GM21529 (cell line): ENCODE data around the gene NGRN.
"Not testable (repeated sequence)": the region's sequence is repeated elsewhere in the genome, so short reads cannot be mapped to it uniquely, and the experiment has no call there.

Experiments used
- ATAC-seq: cut with Tn5 transposase; IDR thresholded peaks from one replicate; pipeline ENCODE4 v1.9.1; 2021; ENCODE audit not compliant: unreplicated experiment

Gene NGRN

GRCh38 chr15:90278467-90278866, 13.0 kb downstream of the NGRN start:
- ATAC-seq: not testable (repeated sequence)

- not testable (repeated sequence) for ATAC-seq
These were observed 15.3 kb downstream of the NGRN start for GRCh38 chr15:90280743-90281142.

- not testable (repeated sequence) for ATAC-seq
These were observed 16.2 kb downstream of the NGRN start for GRCh38 chr15:90281637-90282036.

GRCh38 chr15:90286678-90287077, 21.2 kb downstream of the NGRN start:
- ATAC-seq: no peak

DNA sequence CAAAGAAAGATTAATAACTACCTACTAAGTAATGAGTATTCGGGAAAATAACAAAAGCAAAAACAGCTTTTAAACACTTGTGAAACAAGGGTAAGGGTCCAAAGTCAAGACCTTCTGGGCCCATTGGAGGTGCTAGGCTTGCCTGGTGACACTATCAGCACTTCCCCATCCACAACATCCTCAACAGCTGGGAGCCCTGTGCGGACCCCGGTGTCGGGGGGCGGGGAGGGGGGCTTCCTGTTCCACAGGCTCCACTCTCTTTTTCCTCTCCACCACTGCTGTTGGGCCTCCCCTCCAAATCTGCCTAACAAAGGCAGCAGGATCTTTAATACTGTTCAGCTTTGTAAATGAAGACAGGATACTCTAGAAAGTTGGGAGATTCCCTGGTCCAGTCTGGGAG, 21.6 kb downstream of the NGRN start:
- ATAC-seq: no peak

- ATAC-seq: no peak
These were observed 22.5 kb downstream of the NGRN start for GRCh38 chr15:90287946-90288345.

GRCh38 chr15:90291679-90292356, 26.3 kb downstream of the NGRN start:
- no peak for ATAC-seq

DNA sequence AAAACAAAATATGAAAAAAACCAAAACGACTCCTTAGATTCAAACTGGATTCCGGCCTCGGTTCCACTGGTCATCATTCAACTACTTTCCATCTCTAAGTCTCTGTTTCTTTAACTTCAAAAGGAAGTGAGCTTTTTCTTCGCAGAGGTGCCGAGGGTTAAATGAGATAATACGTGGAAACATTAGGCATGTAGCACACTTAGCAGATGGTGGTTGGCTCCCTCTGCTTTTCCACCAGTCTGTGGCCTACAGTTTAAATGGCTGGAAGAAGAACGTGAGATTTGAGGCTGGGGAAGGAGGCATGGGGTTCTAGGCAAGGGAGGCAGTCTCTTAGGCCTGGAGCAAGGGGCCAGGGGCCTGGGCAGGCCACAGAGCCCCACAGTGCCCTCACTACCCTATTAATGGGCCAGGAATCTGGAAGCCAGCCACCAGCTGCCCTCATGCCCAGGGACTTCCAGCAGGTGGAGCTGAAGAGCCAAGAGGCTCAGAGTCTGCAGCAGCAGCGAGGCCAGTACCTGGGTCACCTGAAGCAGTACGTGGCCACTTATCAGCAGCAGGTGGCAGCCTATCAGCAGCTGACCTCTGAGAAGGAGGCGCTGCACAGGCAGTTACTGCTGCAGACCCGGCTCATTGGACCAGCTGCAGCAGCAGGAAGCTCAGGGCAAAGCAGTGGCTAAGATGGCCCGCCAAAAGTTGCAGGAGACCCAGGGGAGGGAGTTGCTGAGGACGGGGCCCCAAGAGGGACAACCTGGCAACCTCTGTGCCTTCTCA, 27.8 kb downstream of the NGRN start:
- not testable (repeated sequence) for ATAC-seq

DNA sequence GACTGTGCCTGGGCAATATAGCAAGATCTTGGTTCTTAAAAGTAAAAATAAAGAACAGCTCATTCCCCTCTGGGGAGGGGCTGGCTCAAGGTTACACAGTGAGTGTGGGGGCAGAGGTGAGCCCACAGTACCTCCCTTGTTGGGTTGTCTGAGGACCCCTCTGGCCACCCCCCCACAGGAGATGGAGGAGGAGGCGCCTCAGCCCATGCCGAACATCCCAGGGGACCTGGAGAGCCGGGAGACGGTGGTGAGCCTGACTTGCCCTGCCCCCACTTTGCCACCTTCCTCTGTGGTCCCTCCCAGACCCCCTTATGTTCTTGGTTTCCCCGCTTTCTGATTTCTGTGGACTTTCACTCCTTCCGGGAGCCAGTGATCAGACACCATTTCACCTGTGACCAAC, 28.7 kb downstream of the NGRN start:
- ATAC-seq: no peak

GRCh38 chr15:90294601-90295269, 29.3 kb downstream of the NGRN start:
- ATAC-seq: no peak

- ATAC-seq: no peak
These were observed 29.8 kb downstream of the NGRN start for GRCh38 chr15:90295270-90295648.

DNA sequence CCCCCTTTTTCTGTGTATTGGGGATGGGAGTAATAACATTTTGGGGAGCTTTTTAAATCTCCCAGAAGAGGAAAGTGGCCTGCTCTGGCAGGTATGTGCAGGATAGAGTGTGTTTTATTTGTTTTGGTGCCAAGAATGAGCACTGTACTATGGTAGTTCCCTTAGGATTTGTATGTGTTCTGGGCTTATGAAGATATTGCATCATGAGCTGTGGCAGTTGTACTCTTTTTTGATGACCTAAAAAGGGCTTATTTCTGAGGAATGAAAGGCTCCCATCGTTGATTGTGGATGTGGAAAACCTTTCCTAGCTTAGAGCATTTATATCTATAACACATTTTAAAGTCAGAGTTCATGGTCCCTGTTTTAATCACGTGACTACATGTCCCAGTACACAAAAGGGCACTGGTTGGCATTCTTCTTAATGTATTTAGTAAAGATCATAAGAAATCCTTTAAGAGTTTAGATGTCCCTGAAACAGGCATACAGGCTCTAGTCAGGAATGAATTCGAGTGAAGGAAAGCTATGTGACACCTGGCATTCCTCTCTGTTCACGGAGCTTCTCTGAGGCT, 30.9 kb downstream of the NGRN start:
- ATAC-seq: not testable (repeated sequence)

DNA sequence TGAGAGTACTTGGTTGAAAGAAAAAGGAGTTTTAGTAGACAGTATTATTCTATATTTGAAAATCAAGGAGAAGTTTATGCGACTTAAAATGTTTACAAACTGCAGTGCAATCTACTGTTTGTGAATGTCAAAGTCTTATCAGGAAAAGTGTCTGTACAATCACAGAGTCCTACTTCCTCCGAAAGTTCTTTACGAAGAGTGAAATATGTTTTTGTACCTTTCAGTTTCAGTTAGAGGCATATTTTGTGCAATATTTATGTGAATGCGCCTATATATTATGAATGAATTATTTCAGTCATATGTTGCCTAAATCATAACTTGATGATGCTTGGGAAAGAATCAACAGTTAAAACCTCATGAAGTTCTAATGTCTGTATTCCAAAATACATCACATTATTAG, 31.5 kb downstream of the NGRN start:
- ATAC-seq: no peak

DNA sequence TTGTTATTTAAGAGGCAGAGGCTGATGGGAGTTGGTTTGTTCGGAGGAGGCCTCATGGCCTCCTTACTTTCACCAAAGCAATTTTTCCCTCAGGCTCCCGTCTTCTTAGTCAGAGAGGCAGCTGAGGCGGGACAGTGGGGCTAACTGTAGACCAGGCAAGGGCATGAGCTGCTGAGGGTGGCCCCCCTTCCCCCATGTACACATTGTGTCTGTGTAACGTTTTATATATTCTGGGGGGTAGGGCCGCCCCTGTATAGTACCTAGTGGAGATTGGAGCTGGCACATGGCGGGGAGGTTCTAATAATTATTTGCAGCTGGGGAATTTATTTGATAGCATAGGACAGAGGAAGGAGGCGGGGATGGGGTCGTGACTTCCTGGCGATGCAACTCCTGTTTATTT, 35.1 kb downstream of the NGRN start:
- ATAC-seq: no peak

DNA sequence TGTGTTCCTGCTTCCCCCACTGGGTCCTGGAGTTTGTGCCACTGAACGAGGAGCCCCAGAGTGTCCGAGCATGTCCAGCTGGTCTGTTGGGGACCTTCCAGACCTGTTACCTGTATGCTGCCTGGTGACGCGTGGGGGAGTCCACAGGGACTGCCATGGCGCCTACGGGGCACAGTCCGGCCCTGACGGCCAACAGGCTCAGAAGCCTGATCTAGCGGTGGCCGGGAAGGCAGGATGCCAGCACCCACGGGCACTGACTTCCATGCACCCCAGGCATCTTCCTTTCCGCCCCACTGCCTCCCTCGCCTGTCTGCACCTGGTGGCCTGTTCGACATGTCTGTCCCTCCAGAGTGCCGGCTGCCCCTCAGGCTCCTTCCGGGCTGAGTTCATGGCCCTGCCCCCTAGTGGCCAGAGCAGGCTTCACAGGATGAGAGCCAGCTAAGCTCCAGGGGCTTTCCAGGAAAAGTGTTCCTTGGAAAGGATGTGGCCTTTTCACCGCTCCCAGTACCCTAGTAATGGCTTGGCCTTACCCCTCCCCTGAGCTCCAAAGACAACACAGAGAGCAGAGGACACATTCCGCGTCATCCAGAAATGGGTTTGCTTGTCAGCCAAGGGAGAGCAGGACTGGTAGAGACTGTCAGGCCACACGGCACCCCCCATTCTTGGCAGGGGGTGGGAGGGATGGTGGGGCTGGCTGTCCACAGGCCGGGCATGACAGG, 35.7 kb downstream of the NGRN start:
- ATAC-seq: no peak

DNA sequence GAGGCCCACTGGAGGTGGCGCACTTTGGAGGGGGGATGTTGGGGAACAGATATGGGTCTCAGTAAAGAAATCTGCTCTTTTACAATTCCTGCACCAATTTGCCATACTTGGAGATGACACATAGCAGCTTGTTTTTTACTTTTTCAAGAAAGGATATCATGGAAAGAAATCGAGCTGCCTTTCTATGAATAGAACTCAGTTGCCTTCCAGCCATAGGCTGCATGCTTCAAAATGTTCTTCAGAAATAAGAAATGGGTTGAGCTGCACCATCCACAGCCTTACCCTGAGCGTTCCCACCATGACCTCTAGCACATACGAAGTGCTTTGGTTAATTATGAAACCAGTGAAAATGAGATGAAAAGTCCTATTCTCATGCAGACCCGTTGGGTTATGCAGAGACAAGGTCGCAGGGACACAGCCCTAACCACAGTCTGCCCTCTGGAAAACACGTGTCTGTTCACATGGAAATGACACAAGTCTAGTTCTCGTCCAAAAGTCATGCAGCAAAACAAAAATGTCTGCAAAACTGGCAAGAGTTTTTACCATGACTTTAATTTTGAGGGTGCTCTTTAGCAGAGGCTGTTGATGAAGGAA, 36.3 kb downstream of the NGRN start:
- ATAC-seq: no peak

GRCh38 chr15:90305355-90305754, 39.9 kb downstream of the NGRN start:
- not testable (repeated sequence) for ATAC-seq

- no peak for ATAC-seq
These were observed 40.5 kb downstream of the NGRN start for GRCh38 chr15:90305932-90306331.

GRCh38 chr15:90306560-90306959, 41.1 kb downstream of the NGRN start:
- peak; percentile 83 for ATAC-seq

- no peak for ATAC-seq
These were observed 42.2 kb downstream of the NGRN start for GRCh38 chr15:90307661-90308060.

DNA sequence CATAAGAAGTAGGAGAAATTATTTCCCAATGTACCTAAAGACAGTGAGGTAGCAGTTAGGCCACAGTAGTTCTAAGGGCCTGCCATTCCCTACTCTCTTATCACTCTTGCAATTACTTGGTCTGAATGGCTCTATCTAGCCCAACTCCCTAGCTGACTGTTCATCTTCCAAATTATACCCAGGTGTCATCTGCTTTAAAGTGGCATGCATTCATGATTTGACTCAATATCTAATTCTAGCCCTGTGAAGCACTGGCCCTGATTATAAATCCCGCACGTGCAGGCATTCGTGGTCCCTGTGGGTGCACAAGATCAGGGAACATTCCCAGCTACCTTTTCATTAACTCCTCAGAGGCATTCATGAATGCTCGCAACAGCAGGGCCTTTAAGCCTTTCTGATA, 43.5 kb downstream of the NGRN start:
- ATAC-seq: no peak
